GM21515 (cell line): Measurements from ENCODE around the gene WHRN.

ENCODE experiments used
- ATAC-seq: cut with Tn5 transposase; IDR thresholded peaks from one replicate; pipeline ENCODE4 v1.9.1; 2021; ENCODE audit not compliant: unreplicated experiment

Gene WHRN

DNA sequence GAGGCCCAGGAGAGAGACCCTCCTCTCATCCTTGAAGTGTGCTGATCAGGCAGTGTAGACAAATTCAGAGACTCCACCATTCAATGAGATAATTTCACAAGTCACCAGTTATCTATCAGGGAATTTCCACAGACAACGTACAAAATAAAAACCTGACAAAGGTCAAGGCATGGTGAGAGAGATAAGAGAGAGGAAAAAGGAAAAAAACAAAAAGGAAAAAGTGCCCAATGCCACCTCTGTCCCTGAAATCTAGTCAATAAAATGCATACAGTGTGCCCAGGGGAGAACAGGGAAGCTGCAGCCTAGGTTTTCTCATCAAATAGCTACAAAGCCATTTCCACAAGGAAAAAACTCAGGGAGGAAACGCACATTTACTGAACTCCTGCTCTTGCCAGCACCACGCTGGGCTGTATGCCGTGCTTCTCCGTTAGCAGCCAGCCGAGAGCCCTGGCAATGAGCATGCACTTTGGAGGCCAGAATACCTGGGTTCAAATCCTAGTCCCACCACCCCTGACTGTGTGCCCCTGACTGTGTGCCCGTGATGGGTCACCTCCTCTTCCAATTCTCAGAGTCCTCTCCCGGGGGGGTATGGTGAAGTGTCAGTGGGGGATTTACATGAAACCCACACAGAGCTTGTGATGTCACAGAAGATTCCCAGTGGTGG is 11.6 kb downstream of the WHRN start:
- no peak for ATAC-seq

DNA sequence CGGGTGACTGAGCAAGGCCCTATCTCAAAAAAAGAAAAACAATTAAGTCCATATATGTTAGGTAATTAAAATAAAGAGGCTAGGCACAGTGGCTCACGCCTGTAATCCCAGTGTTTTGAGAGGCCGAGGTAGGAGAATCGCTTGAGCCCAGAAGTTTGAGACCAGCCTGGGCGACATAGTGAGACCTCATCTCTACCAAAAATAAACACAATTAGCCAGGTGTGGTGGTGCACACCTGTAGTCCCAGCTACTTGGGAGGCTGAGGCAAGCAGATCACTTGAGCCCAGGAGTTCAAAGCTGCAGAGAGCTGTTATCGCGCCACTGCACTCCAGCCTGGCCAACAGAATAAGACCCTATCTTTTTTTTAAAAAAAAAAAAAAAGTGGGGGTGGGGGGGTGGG is 12.3 kb downstream of the WHRN start:
- no peak for ATAC-seq

DNA sequence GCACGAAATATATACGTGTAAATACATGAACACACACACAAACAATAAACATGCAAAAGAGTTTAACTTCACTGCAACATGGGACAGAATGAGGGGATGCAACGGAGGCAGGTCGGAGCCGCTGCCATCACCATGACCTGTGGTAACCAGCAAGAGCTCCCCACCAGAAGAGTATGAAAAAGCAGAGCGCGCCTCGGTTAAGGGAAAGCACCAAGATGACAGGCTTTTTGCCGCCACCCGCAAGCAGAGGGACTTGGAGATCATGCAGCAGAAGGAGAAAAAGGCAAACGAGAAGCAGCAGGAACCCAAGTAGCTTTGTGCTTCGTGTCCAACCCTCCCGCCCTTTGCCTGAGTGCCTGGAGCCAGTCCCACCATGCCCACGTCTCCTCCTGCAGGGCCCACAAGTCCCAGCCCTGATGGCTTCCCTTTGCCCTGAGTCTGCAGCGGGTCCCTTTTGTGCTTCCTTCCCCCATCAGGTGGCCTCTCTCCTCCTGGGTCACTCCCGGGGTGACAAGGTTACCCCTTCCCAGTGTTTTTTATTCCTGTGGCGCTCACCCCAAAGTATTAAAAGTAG is 13.8 kb downstream of the WHRN start:
- ATAC-seq, result no peak

DNA sequence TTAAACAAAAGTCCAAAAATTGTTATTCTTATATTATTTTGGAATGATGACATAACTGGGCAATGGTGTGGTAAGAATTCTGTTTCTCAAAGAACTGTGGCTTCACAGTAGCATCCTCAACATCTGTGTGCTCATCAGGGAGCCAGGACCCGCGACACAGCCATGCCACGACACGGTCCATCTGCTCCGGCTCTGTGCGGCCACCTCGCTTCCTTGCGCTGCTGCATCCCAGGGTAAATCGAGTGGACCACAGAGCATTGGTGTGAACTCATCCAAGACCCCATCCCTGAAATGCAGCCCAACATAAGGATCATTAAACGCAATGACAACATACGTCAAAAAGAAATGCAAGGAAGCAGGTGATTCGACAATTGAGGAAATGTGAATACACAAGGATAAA is 15.3 kb downstream of the WHRN start:
- no peak for ATAC-seq

DNA sequence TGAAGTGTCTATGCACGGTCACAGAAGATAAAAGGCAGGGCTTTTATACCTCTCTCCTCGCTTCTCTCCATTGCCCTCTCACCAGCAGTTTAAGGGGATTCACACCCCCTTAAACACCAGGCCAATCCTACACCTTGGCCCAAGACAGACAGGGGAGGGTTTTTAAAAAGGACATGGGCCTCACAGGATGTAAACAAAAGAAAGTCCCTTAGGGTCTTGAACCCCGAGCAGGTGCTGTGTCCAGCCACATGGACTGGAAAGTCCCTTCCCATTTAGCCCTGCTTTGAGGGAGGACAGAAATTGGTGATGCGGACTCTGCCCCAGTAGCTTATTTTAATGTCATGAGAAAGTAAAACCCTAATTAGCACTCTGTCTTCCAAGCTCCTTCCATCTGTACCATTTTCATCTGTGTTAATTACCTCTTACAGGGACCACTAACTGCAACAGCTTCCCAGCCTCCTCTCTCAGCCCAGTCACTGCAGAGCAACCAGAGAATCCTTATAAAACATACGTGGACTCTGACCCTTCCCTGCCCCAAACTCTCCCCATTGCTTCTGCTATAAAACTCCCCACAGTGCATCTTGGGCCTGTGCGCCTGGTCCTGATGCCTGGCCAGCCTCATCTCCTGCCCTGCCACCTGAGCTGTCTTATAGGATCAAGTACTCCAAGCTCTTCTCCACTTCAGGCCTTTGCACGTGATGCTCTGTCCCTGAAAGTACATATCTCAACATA is 16.7 kb downstream of the WHRN start:
- ATAC-seq, result no peak

DNA sequence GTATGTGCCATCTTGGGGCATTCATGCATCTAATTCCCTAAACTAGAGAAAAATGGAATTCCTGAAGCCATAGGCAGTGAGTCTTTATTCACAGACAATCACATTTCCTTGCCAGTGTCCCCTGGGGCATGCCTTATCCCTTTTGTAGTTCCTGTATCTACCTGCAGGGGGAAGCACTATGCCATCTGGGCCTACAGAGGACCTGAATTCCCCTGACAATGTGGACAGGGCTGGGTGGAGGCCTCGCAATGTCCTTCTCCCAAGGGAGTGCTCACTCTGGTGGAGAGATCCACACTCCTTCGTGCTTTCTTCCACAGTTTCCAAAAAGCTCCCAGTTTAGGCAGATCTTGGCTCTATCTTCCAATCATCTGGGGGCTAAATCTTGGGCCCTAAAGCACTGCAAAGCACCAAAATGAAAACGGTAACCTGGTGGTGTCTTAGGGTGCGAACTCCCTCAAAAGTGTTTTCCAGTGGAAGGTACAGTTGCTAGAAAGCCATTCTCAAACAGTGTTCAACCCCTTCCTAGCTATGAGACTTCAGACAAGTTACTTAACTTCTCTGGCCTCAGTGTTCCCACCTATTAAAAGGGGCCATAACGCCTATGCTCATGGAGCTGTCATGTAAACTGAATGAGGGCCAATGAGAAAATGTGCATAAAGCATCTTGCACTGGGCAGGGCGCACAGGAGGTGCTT is 17.5 kb downstream of the WHRN start:
- ATAC-seq, result peak; percentile 57

DNA sequence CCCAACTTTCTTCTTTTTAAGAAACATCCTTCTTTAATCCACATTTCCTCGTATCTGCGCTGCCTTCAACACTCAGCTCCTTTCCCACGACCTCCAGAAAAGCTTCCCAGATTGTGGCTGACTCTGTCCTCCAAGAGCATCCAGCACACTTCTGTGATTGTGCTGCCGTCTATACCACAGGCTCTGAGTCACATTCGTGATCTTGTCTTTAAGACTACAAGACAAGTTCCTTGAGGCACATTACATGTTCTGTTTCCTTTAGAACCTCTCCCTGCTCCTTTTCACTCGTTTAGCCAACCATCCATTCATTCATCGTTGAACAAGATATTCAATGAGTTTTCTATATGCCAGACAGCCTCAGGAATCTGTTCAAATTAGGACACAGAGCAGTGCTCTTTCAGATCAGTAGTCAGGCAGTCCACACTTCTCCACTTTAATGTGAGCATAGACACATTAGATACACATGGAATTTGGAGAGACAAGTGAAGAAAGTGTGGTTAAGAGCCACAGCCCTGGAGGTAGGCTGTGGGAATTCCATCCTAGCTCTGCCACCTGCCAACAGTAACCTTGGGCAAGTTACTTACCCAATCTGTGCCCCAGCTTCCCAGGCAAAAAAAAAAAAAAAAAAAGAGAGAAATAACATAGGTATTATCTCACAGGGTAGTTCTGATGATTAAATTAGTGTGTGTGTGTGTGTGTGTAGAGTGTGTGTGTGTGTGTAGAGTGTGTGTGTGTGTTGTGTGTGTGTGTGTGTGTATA is 18.9 kb downstream of the WHRN start:
- ATAC-seq, result no peak

DNA sequence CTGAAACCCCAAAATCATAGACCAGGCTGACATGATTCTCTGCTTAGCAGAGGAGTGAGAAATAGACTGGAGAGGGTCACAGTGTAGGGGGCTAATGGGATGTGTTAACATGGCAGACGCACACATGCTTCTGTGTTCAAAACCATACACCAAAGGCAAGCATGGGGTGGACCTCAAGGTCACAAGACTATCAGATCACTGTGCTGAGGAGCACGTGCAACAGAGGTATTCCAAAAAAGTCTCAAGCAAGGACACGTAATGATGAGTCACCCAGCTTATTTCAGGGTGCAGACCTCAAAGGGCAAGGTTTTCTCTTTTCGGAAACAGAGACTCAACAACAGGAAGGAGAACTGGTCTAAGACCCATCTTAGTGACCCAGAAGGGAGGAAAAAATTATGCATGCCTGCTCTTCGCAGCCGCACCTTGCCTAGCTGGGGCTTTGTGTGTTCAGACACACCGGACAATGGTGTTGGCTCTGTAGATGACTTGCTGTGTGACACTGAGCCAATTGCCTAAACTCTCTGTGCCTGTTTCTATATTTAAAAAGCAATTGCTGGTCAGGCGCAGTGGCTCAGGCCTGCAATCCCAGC is 20.3 kb downstream of the WHRN start:
- peak; percentile 68 for ATAC-seq

DNA sequence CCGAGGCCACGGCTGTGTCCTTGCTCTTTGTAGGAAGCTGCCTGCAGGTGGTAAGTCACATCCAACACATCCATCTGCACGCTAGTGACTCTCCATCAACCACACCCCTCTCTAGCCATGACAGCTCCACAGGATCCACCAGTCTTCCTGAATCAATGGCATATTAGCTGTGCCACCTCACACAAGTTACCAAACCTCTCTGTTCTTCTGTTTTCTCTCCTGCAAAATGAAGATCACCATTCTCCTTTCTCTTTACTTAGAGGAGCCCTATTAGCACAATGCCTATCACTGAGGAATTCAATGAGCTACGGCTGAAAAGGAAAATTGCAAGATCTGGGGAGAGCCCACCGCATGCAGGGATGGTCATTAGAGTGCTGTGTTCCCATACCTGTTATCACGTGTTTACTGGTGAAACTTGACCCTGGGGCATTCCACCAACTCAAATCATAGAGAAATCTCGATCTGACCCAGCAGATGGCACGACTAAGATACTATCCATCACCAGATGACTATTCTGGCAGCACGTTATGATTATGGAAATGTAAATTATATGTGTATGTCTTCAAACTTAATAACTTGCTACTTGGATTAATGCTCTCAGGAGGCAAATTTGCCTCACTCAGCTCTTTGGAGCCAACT is 20.9 kb downstream of the WHRN start:
- no peak for ATAC-seq

DNA sequence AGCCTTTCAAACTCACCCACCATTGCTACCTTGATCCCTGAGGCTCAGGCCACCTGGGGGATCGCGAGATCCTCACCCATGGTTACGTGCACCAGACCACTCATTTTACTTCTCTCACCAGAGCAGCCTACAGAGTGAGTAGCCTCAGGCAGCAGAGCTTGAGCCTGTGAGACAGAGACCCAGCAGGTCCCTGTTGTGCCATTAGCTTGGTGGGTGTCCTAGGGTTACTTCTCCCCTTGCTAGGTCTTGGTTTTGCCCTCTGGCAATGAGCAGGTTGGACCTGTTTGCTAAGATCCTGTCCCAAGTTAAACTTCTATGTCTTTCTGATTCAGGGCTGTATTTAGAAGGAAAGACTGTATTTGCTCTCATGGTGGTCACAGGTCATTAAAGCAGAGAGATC is 21.8 kb downstream of the WHRN start:
- no peak for ATAC-seq

DNA sequence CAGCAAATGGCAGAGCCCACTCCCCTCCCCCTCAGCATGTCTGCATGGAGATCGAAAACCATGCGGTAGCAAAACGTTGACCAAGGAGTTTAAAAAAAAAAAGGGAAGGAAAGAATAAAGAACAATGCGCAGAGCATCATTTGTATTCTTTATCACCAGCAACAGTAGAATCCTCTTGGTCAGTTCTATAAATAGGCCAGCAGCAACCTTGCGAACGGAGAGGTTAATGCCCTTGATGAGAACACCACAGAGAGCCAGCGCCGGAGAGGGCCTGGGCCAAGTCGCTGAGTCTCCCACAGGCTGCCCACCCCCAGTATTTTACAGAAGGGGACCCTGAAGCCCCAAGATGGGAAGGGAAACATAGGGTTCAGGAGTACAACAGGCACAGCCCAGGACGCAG is 22.7 kb downstream of the WHRN start:
- ATAC-seq, result no peak

DNA sequence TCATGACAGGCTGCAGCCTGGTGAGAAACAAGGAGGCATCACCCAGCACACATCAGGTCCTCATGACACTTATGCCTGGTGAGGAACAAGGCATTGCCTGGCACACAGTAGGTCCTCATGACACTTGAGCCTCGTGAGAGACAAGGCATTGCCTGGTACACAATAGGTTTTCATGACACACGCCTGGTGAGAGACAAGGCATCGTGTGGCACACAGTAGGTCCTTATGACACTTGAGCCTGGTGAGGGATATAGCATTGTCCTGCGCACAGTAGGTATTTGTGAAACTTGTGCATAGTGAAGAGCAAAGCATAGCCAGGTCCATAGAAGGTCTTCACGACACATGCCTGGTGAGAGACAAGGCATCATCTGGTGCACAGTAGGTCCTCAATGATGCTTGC is 23.5 kb downstream of the WHRN start:
- ATAC-seq, result no peak

DNA sequence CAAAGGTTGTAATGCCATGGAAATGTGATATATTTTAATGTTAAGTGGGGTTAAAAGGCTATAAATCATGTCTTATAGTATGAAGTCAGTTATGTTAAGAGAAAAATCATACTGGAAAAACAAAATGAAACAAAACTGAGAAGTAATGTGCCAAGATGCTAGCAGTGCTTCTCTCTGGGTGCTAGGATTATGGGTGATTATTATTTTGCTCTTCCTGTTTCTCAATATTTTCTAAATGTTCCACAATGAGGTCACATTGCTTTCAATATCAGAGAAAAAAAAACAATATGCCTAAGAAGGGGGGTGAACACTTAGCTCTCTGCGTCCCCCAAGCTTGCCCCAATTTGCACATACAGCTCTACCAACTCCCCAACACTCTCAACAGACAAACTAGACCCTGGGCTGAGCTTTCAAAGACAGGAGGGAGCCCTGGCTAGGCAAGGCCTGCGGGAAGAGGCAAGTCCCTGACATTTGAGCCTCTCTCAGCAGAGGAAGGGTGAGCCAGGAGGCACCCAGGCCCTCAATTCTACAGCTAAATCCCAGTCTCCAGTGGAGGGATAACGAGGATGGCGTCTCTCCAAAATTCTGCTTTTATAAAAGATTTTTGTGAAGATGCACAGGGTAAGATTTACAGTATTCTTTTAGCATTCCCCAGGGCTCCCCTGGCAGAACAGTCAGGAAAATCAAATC is 24.4 kb downstream of the WHRN start:
- ATAC-seq, result no peak

DNA sequence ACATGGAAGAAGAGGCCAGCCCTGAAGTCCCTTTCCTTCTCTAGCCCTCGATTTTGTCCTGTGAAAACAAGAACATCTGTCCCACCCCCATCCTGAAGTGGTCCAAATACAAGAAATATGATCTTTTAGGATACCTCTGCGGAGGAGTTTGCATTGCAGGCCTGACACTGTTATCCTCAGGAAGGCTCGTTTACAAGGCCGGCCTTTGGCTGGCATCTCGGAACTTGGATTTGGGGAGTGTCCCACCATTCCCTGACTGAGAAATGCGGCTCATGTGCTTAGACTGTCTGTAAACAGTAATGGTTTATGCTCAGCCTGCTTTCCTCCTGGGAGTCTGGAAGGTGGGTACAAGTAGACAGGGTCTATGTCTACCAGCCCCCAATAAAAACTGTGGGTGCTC is 26.4 kb downstream of the WHRN start:
- no peak for ATAC-seq

DNA sequence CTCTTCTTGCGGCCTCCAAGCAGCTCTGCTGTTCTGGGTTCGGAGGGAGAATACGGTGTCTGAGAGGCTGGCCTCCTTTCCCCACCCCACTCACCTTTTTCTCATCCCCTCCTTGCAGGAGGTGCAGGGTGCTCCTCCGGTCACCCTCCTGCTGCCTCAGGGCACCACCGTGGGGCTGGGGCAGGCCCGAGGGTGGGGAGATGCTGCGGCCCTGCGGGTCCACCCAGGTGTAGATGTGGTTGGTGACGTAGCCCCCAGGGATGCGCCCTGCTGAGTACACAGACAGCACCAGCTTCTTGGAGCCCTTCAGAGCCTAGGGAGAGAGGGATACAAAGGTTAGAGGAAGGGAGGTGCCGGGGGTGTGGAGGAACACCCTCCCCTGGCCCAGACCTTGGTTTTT is 26.8 kb downstream of the WHRN start:
- ATAC-seq, result no peak

DNA sequence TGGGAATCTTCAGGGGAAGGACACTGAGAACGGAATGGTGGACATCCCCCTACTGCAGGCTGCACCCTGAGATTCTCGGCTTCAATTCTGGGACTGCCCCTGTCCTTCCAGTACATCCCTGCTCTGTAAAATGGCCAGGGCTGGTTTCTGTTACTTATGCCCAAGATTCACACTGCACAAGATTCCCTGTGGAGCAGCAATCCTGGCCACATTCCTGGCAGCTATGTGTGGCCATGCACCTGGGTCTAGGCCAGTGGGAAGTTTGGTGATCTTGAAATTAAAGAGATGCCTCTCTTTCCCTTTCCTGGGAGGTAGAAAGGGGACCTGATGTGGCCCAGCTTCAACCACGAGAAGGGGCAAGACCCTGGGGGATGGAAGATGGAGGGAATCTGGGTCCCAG is 27.6 kb downstream of the WHRN start:
- no peak for ATAC-seq

DNA sequence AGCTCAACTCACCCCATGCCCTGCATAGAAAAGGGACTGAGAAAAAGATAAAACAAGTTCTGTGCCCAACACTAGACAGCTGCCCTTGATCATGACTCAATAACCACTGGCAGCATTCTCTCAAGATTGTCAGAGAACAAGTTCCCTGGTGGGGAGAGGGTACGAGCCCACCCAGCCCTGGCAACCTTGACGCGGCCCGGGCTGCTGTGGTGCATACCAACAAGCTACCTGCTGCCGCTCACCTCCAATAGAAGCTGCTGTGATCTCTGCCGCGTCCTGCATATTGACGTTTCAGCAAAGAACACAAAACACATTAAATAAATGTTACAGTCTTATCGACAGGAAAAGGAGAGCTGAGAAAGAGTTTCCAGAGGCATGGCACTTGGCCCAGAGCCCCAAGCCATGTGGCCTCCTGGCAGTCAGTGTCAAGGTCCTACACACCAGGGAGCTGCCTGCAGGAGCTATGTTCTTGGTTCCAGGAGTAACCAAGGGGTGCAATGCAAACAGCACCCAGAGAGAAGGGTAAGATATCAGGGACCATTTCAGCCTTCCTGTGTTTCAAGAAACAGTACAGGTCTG is 28.3 kb downstream of the WHRN start:
- ATAC-seq, result no peak

DNA sequence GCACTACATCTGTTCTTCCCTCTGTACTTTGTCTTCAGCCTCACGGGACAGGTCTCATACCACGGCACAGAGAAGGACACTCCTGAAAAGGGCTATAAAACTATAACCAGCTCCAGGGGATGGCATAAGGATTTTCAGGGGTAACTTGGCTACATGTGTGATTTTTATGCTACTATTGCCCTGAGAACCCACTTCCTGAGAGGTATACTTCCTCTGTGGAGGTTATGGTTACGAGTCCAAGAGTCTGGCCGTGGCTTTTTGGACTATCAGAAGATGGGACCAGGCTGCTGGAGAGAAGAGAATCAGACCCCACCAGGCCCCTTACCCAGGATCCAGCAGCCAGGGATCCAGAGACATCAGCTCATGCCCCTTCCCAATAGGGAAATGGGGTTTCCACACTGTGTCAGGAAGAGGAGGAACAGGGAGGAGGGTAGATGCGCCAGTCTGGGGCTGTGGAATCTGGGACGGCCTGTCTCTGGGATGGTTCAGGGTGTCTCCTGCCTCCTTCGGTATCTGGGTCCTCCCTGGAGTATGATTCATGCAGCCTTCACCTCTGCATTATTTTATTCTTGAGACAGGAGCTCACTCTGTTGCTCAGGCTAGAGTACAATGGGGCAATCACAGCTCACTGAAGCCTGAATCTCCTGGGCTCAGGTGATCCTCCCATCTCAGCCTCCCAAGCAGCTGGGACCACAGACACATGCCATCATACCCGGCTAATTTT is 29.7 kb downstream of the WHRN start:
- no peak for ATAC-seq

DNA sequence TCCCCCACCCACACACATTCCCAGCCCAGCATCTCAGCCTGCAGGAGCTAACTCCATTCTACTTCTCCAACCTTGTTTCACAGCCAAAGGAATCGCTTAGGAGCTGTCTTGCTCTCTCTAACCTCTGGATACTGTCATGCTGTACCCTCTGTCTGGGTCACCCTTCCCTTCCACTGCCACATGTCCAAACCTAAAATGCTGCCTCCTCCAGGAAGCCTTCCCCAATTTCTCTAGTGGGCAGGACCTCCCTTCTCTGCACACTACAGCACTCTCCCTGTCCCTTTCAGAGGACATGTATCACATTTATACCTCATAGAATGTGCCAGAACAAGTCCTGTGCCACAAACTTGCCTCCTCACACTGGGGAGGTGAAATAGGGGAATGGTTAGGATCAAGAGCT is 30.8 kb downstream of the WHRN start:
- no peak for ATAC-seq
